ENCODE results near the gene SULT1A4.
"Not testable (repeated sequence)": the region's sequence is repeated elsewhere in the genome, so short reads cannot be mapped to it uniquely, and the experiment has no call there.

DNA sequence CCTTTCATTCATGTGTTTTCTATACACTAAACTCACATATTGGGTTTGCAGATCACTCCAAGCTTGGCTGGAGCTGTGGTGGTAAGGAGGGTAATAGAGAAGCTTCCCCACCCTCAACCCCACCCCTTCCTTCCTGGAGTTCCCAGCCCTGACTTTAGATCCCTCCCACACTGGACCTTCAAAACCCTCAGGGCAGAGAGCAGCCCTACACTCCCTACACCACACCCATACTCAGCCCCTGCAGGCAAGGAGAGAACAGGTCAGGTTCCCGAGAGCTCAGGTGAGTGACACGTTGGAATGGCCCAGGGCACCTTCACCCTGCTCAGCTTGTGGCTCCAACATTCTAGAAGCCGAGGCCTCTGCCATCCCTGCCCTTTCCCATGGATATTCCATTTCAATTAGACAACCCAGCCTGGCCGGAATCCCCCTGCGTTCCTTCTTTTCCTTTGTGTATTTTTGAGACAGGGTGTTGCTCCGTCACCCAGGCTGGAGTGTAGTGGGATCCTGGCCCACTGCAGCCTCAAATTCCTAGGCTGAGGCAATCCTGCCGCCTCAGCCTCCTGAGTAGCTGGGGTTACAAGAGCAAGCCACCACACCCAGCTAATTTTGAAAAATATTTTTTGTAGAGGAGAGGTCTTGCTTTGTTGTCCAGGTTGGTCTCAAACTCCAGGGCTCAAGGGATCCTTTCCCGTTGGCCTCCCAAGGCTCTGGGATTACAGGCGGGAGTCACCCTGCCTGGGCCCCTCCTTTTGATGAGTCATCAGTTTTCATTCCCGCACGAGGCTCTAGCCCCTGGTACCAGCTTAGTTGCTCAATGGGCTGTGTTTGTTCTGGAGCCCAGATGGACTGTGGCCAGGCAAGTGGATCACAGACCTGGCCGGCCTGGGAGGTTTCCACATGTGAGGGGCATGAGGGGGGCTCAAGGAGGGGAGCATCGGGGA lies at the start of gene SULT1A4:
- TF ChIP-seq, protein P1, sequence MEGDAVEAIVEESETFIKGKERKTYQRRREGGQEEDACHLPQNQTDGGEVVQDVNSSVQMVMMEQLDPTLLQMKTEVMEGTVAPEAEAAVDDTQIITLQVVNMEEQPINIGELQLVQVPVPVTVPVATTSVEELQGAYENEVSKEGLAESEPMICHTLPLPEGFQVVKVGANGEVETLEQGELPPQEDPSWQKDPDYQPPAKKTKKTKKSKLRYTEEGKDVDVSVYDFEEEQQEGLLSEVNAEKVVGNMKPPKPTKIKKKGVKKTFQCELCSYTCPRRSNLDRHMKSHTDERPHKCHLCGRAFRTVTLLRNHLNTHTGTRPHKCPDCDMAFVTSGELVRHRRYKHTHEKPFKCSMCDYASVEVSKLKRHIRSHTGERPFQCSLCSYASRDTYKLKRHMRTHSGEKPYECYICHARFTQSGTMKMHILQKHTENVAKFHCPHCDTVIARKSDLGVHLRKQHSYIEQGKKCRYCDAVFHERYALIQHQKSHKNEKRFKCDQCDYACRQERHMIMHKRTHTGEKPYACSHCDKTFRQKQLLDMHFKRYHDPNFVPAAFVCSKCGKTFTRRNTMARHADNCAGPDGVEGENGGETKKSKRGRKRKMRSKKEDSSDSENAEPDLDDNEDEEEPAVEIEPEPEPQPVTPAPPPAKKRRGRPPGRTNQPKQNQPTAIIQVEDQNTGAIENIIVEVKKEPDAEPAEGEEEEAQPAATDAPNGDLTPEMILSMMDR (conservative IDR thresholded peaks at IDR 0.05; ENCODE audit: low read length), result not testable (repeated sequence)
- TF ChIP-seq EZH2phosphoT487 (IDR thresholded peaks at IDR 0.05; ENCODE audit: borderline replicate concordance), result not testable (repeated sequence)
